GM21515 (cell line): ENCODE measurements around the gene DYNC1LI2.
"Not testable (repeated sequence)": the region's sequence is repeated elsewhere in the genome, so short reads cannot be mapped to it uniquely, and the experiment has no call there.

Experiments used
- ATAC-seq: cut with Tn5 transposase; IDR thresholded peaks from one replicate; pipeline ENCODE4 v1.9.1; 2021; ENCODE audit not compliant: unreplicated experiment

Gene DYNC1LI2

GRCh38 chr16:66698046-66698445, 53.4 kb downstream of the DYNC1LI2 start:
- ATAC-seq, result no peak

- ATAC-seq, result peak; percentile 90
Observed at GRCh38 chr16:66696669-66697630, 54.5 kb downstream of the DYNC1LI2 start, which contains the start of gene CMTM4. Gene CMTM4, minus strand, starts transcription at chr16:66696743. Its CDS starts 218 bp downstream, at chr16:66696525.

GRCh38 chr16:66695935-66696668, 55.3 kb downstream of the DYNC1LI2 start:
- ATAC-seq, result peak; percentile 48

GRCh38 chr16:66695471-66695934, 55.9 kb downstream of the DYNC1LI2 start:
- ATAC-seq, result no peak

GRCh38 chr16:66693149-66693548, 58.3 kb downstream of the DYNC1LI2 start:
- no peak for ATAC-seq

- no peak for ATAC-seq
Observed at GRCh38 chr16:66692341-66692740, 59.1 kb downstream of the DYNC1LI2 start.

- ATAC-seq, result no peak
Observed at GRCh38 chr16:66691234-66691633, 60.2 kb downstream of the DYNC1LI2 start.

- ATAC-seq, result no peak
Observed at GRCh38 chr16:66690106-66690847, 61.1 kb downstream of the DYNC1LI2 start.

GRCh38 chr16:66689282-66689681, 62.1 kb downstream of the DYNC1LI2 start:
- no peak for ATAC-seq

GRCh38 chr16:66687906-66688625, 63.3 kb downstream of the DYNC1LI2 start:
- ATAC-seq, result no peak

- not testable (repeated sequence) for ATAC-seq
Observed at GRCh38 chr16:66685501-66686115, 65.8 kb downstream of the DYNC1LI2 start.

GRCh38 chr16:66682271-66682670, 69.1 kb downstream of the DYNC1LI2 start:
- no peak for ATAC-seq

- ATAC-seq, result no peak
Observed at GRCh38 chr16:66681676-66682075, 69.7 kb downstream of the DYNC1LI2 start.

GRCh38 chr16:66678337-66678736, 73.1 kb downstream of the DYNC1LI2 start:
- no peak for ATAC-seq

GRCh38 chr16:66677836-66678235, 73.6 kb downstream of the DYNC1LI2 start:
- ATAC-seq, result no peak

- no peak for ATAC-seq
Observed at GRCh38 chr16:66677179-66677578, 74.2 kb downstream of the DYNC1LI2 start.

GRCh38 chr16:66676599-66676998, 74.8 kb downstream of the DYNC1LI2 start:
- no peak for ATAC-seq

GRCh38 chr16:66673691-66674090, 77.7 kb downstream of the DYNC1LI2 start:
- no peak for ATAC-seq
